IMR-90 (cell line): ENCODE data around the gene NGB. TPM values are rescaled to one million over a fixed set of nuclear protein-coding genes. Genes with fewer than 3 reads are reported as not detected.

ENCODE experiments used
- ATAC-seq: fragments of 200-7000 bp; cut with Tn5 transposase; 2 replicates; pipeline ENCODE4 v1.9.1; 2020; ENCODE audit warnings: low read depth, mild to moderate bottlenecking, moderate library complexity
- BruUV-seq: library from RNA; stranded (reverse); fragments of 400-500 nt; replicated peaks from 2 replicates; lab custom pipeline; 2021; lab: Mats Ljungman, UMichigan
- CTCF ChIA-PET: fragments of 300-600 bp; formaldehyde crosslinking; extraction: SDS; loops from one replicate; lab custom pipeline; 2021; ENCODE audit warnings: antibody characterized with exemption; lab: Yijun Ruan, JAX
- POLR2A ChIA-PET: fragments of 300-600 bp; sonication (Branson Sonifier 250); formaldehyde crosslinking; loops from one replicate; lab custom pipeline; 2022; ENCODE audit warnings: antibody characterized with exemption; ENCODE audit not compliant: unreplicated experiment; lab: Charles Lee
- DNase-seq: peaks from one replicate; pipeline ENCODE4 v3.0.0; 2013
- H2AFZ ChIP-seq: replicated peaks from 2 replicates; pipeline ENCODE3; 2013; ENCODE audit warnings: low read length, mild to moderate bottlenecking; ENCODE audit not compliant: poor library complexity
- H2AK5ac ChIP-seq: 2 replicates; pipeline ENCODE4 v1.6.1; 2013; ENCODE audit warnings: low read depth, low read length, inconsistent platforms
- H2AK9ac ChIP-seq: replicated peaks from 2 replicates; pipeline ENCODE3; 2013; ENCODE audit warnings: mild to moderate bottlenecking, low read depth, low read length, moderate library complexity; ENCODE audit not compliant: poor library complexity
- H2BK120ac ChIP-seq: 2 replicates; pipeline ENCODE4 v1.6.1; 2013; ENCODE audit warnings: low read depth, low read length, inconsistent platforms
- H2BK15ac ChIP-seq: 3 replicates; pipeline ENCODE4 v1.6.1; 2013; ENCODE audit warnings: low read depth, low read length, inconsistent platforms
- H2BK20ac ChIP-seq: 2 replicates; pipeline ENCODE4 v1.6.1; 2013; ENCODE audit warnings: low read depth, mild to moderate bottlenecking, inconsistent platforms, low read length, moderate library complexity
- H2BK5ac ChIP-seq: 2 replicates; pipeline ENCODE4 v1.6.1; 2013; ENCODE audit warnings: mild to moderate bottlenecking, low read depth, low read length, inconsistent platforms; ENCODE audit not compliant: poor library complexity, severe bottlenecking
- H3K14ac ChIP-seq: replicated peaks from 2 replicates; pipeline ENCODE4 v1.6.1; 2013; ENCODE audit warnings: low read depth, low read length, inconsistent platforms
- H3K18ac ChIP-seq: 2 replicates; pipeline ENCODE4 v1.6.1; 2013; ENCODE audit warnings: low read depth, low read length, control low read depth
- H3K23ac ChIP-seq: 2 replicates; pipeline ENCODE4 v1.6.1; 2013; ENCODE audit warnings: low read depth, low read length, inconsistent platforms
- H3K27ac ChIP-seq: 2 replicates; pipeline ENCODE4 v1.5.1; 2013; ENCODE audit warnings: mild to moderate bottlenecking, control low read depth, low read length; ENCODE audit not compliant: insufficient read depth
- H3K27me3 ChIP-seq: 2 replicates; pipeline ENCODE4 v1.6.1; 2013; ENCODE audit warnings: low read length; ENCODE audit not compliant: control insufficient read depth, insufficient read depth
- H3K36me3 ChIP-seq: 2 replicates; pipeline ENCODE4 v1.6.1; 2013; ENCODE audit warnings: low read length, mixed read lengths; ENCODE audit not compliant: control insufficient read depth, insufficient read depth
- H3K4ac ChIP-seq: 2 replicates; pipeline ENCODE4 v1.6.1; 2013; ENCODE audit warnings: low read depth, low read length, inconsistent platforms
- H3K4me1 ChIP-seq: 2 replicates; pipeline ENCODE4 v1.6.1; 2013; ENCODE audit warnings: low read length, mixed read lengths; ENCODE audit not compliant: control insufficient read depth, insufficient read depth
- H3K4me2 ChIP-seq: 2 replicates; pipeline ENCODE4 v1.6.1; 2013; ENCODE audit warnings: low read depth, mild to moderate bottlenecking, control low read depth, low read length, moderate library complexity
- H3K4me3 ChIP-seq: 2 replicates; pipeline ENCODE4 v1.5.1; 2013; ENCODE audit warnings: low read depth, mild to moderate bottlenecking, control low read depth, low read length, moderate library complexity; ENCODE audit not compliant: insufficient read depth
- H3K56ac ChIP-seq: 2 replicates; pipeline ENCODE4 v1.6.1; 2013; ENCODE audit warnings: low read length, inconsistent platforms; ENCODE audit not compliant: insufficient read depth; ENCODE audit errors: extremely low read depth
- H3K79me1 ChIP-seq, 2 experiments: 2 replicates each; pipeline ENCODE4 v1.6.1; 2013; ENCODE audit warnings: low read length in 2 of 2, inconsistent platforms in 1 of 2, low read depth in 1 of 2
- H3K9ac ChIP-seq: 2 replicates; pipeline ENCODE4 v1.6.1; 2013; ENCODE audit warnings: low read depth, low read length, control low read depth
- H3K9me1 ChIP-seq: 2 replicates; pipeline ENCODE4 v1.6.1; 2013; ENCODE audit warnings: low read length, inconsistent platforms; ENCODE audit not compliant: insufficient read depth
- H3K9me3 ChIP-seq: 2 replicates; pipeline ENCODE4 v1.6.1; 2013; ENCODE audit warnings: low read length; ENCODE audit not compliant: control insufficient read depth, insufficient read depth
- H4K20me1 ChIP-seq: 2 replicates; pipeline ENCODE4 v1.6.1; 2013; ENCODE audit warnings: low read length, inconsistent platforms; ENCODE audit not compliant: insufficient read depth
- H4K5ac ChIP-seq: 2 replicates; pipeline ENCODE4 v1.6.1; 2013; ENCODE audit warnings: mild to moderate bottlenecking, low read depth, low read length, control low read depth
- H4K8ac ChIP-seq, 2 experiments: 2 replicates each; pipeline ENCODE4 v1.6.1; 2013; ENCODE audit warnings: low read depth in 2 of 2, low read length in 2 of 2, control low read depth in 1 of 2, inconsistent platforms in 1 of 2
- H4K91ac ChIP-seq: 2 replicates; pipeline ENCODE4 v1.6.1; 2013; ENCODE audit warnings: low read depth, low read length, inconsistent platforms; ENCODE audit not compliant: insufficient read depth
- CHD1 ChIP-seq: IDR thresholded peaks from 2 replicates; pipeline ENCODE4 v1.6.1; 2012; ENCODE audit warnings: low read depth, low read length, improper control_type of control experiment
- CTCF ChIP-seq: conservative IDR thresholded peaks from 2 replicates; pipeline ENCODE4 v1.5.1; 2012; ENCODE audit warnings: mild to moderate bottlenecking, low read depth, low read length, improper control_type of control experiment
- MAZ ChIP-seq: IDR thresholded peaks from 2 replicates; pipeline ENCODE4 v1.6.1; 2012; ENCODE audit warnings: low read depth, mild to moderate bottlenecking, low read length, improper control_type of control experiment, moderate library complexity, borderline replicate concordance
- MXI1 ChIP-seq: IDR thresholded peaks from 2 replicates; pipeline ENCODE4 v1.6.1; 2012; ENCODE audit warnings: low read depth, mild to moderate bottlenecking, low read length, moderate library complexity, borderline replicate concordance
- RCOR1 ChIP-seq: IDR thresholded peaks from 2 replicates; pipeline ENCODE4 v1.6.1; 2012; ENCODE audit warnings: mild to moderate bottlenecking, low read length, improper control_type of control experiment; ENCODE audit not compliant: insufficient replicate concordance
- SMC3 ChIP-seq: fragments of 150-350 bp; IDR thresholded peaks from 2 replicates; pipeline ENCODE4 v1.6.1; 2016; ENCODE audit warnings: low read depth, mild to moderate bottlenecking, antibody characterized with exemption, low read length, moderate library complexity
- WGBS, 2 experiments: methylation state at CpG; one replicate each; pipeline versions ENCODE4 v1.1.5 to v1.1.7; 2013; ENCODE audit warnings: missing lambda C conversion rate in 2 of 2; ENCODE audit not compliant: insufficient read length in 1 of 2; ENCODE audit errors: extremely low coverage in 2 of 2; 5-methylcytosine and 5-hydroxymethylcytosine counted together
- dilution Hi-C: fragments of 300-500 bp; cut with HindIII; formaldehyde crosslinking; loops from one replicate; pipeline ENCODE4 v1.14.3; 2018; ENCODE audit warnings: low sequenced_read_pairs; ENCODE audit not compliant: unreplicated experiment
- in situ Hi-C: fragments of 300-500 bp; cut with MboI; formaldehyde crosslinking; loops from 3 replicates; pipeline ENCODE4 v1.14.3; 2019; ENCODE audit warnings: low sequenced_read_pairs, inconsistent platforms, mixed read lengths
- intact Hi-C: fragments of 100-400 bp; cut with micrococcal nuclease; formaldehyde crosslinking; loops from 2 replicates; pipeline ENCODE4 v1.10.0; 2022
- microRNA-seq, 2 experiments: library from miRNA; stranded (forward) in 1 of 2; unstranded in 1 of 2; fragments of 10-50 nt in 1 of 2; fragments of <30 nt in 1 of 2; gene quantifications in 1 of 2; microRNA quantifications in 1 of 2; one replicate each; pipeline versions ENCODE3 to v1.1.0; 2013 to 2020; ENCODE audit not compliant: insufficient read depth in 1 of 2, insufficient read length in 1 of 2, unreplicated experiment in 1 of 2
- polyA plus RNA-seq, 3 experiments: library from polyadenylated mRNA; depleted of rRNA; stranded (reverse); fragments of >200 nt; gene quantifications; 2 replicates each; pipeline ENCODE4 v1.2.3, GENCODE V29; 2012; ENCODE audit warnings: low replicate concordance in 1 of 3
- small RNA-seq, 5 experiments: library from RNA; depleted of rRNA; stranded (forward); fragments of <200 nt; gene quantifications; one replicate each; pipeline ENCODE3, GENCODE V24; 2012
- total RNA-seq: library from RNA; depleted of rRNA; stranded (reverse); fragments of >200 nt; gene quantifications from 2 replicates; pipeline ENCODE4 v1.2.3, GENCODE V29; 2012; rRNA removed

NGB gene
- total and polyA plus RNA-seq, 2 of the 4 experiments (the other 2 are of a cell fraction) = not detected

GRCh38 chr14:77217551-77217950 is 53.5 kb downstream of the NGB start:
- ATAC-seq (no peak), DNase-seq (no peak)
- no TSS peak for BruUV-seq
- no peak overlapping the region for H3K4ac ChIP-seq
- no peak overlapping the region for H2AK9ac ChIP-seq
- no peak overlapping the region for H4K5ac ChIP-seq
- no peaks in the 10 kb centered on the region for H3K9me1 ChIP-seq
- H2AFZ ChIP-seq = no peak overlapping the region
- H3K9ac ChIP-seq = no peak overlapping the region
- H3K79me1 ChIP-seq = no peaks in the 10 kb centered on the region
- no peak overlapping the region for H3K4me3 ChIP-seq
- no peak overlapping the region for H2AK5ac ChIP-seq
- peaks cover 4% of the 10 kb centered on the region; the same call in 1 of the 2 replicates for H3K27me3 ChIP-seq
- H3K14ac ChIP-seq = no peak overlapping the region
- H3K27ac ChIP-seq = no peak overlapping the region
- ChIA-PET POLR2A (no interaction called here), CTCF (no interaction called here)
- no peak overlapping the region for H3K4me2 ChIP-seq
- H3K9me3 ChIP-seq = no peaks in the 10 kb centered on the region
- no peak overlapping the region for H4K91ac ChIP-seq
- in situ Hi-C loops (no loop called here), intact Hi-C loops (no loop called here), dilution Hi-C loops (no loop called here)
- no peak overlapping the region for H3K56ac ChIP-seq
- H3K18ac ChIP-seq = no peak overlapping the region
- no CpG with 5 or more reads among the region's 3 CpGs for WGBS, 2 experiments
- H3K36me3 ChIP-seq = no peaks in the 10 kb centered on the region
- H4K20me1 ChIP-seq = no peaks in the 10 kb centered on the region
- H2BK120ac ChIP-seq = no peak overlapping the region
- H2BK20ac ChIP-seq = no peak overlapping the region
- TF ChIP-seq SMC3 (no peak), RCOR1 (no peak), MAZ (no peak), CHD1 (no peak), CTCF (no peak), MXI1 (no peak)
- H2BK15ac ChIP-seq = no peak overlapping the region
- H3K4me1 ChIP-seq = no peaks in the 10 kb centered on the region
- H4K8ac ChIP-seq = no peak overlapping the region
- H3K23ac ChIP-seq = no peak overlapping the region
- H2BK5ac ChIP-seq = no peak overlapping the region

Small RNAs within 50 kb of the gene (microRNA-seq; reads per million reads assigned to microRNA genes)
- gene MIR1260A = 0 reads per million in 2 experiments

Small RNAs within 50 kb of the gene (small RNA-seq; reads per million reads assigned to genes)
- gene MIR1260A = 0 reads per million in 5 experiments

Other genes starting within 250 kb of the NGB start
- gene IRF2BPL, start 242.5 kb downstream of the NGB start, total RNA-seq = 6.3 and 8.9 TPM in 2 replicates
- gene IRF2BPL, start 242.5 kb downstream of the NGB start, polyA plus RNA-seq (2012; rRNA removed) = 14.5 and 15.8 TPM in 2 replicates
- 12.9 and 13.1 TPM in 2 replicates for gene CIPC, start 172.9 kb downstream of the NGB start, total RNA-seq
- gene CIPC, start 172.9 kb downstream of the NGB start, polyA plus RNA-seq (2012; rRNA removed) = 5.6 and 6.6 TPM in 2 replicates
- gene ZDHHC22, start 129.4 kb downstream of the NGB start, total RNA-seq = not detected in 2 replicates
- gene ZDHHC22, start 129.4 kb downstream of the NGB start, polyA plus RNA-seq (2012; rRNA removed) = not detected in 2 replicates
- gene TMEM63C, start 89.4 kb downstream of the NGB start, total RNA-seq = under 0.01 TPM in 1 of 2 replicates, not detected in the other
- gene TMEM63C, start 89.4 kb downstream of the NGB start, polyA plus RNA-seq (2012; rRNA removed) = not detected in 2 replicates
- 5.8 and 6.5 TPM in 2 replicates for gene POMT2, start 49.7 kb upstream of the NGB start, total RNA-seq
- gene POMT2, start 49.7 kb upstream of the NGB start, polyA plus RNA-seq (2012; rRNA removed) = 13.0 and 13.1 TPM in 2 replicates
- 25.0 and 29.0 TPM in 2 replicates for gene GSTZ1, start 49.8 kb upstream of the NGB start, total RNA-seq
- 19.3 and 19.4 TPM in 2 replicates for gene GSTZ1, start 49.8 kb upstream of the NGB start, polyA plus RNA-seq (2012; rRNA removed)
- gene TMED8, start 105.9 kb upstream of the NGB start, total RNA-seq = 5.0 and 6.9 TPM in 2 replicates
- gene TMED8, start 105.9 kb upstream of the NGB start, polyA plus RNA-seq (2012; rRNA removed) = 1.9 and 2.2 TPM in 2 replicates
- 1.3 and 1.7 TPM in 2 replicates for gene SAMD15, start 106.2 kb upstream of the NGB start, total RNA-seq
- 0.17 and 0.68 TPM in 2 replicates for gene SAMD15, start 106.2 kb upstream of the NGB start, polyA plus RNA-seq (2012; rRNA removed)
- gene NOXRED1, start 152.3 kb upstream of the NGB start, total RNA-seq = under 0.01 TPM in 2 replicates
- 0.06 and 0.14 TPM in 2 replicates for gene NOXRED1, start 152.3 kb upstream of the NGB start, polyA plus RNA-seq (2012; rRNA removed)
- 32.2 and 43.0 TPM in 2 replicates for gene VIPAS39, start 186.4 kb upstream of the NGB start, total RNA-seq
- gene VIPAS39, start 186.4 kb upstream of the NGB start, polyA plus RNA-seq (2012; rRNA removed) = 17.2 and 19.0 TPM in 2 replicates
- gene AHSA1, start 186.9 kb upstream of the NGB start, total RNA-seq = 152 and 166 TPM in 2 replicates
- 190 and 252 TPM in 2 replicates for gene AHSA1, start 186.9 kb upstream of the NGB start, polyA plus RNA-seq (2012; rRNA removed)
- gene ISM2, start 227.6 kb upstream of the NGB start, total RNA-seq = under 0.01 TPM in 2 replicates
- gene ISM2, start 227.6 kb upstream of the NGB start, polyA plus RNA-seq (2012; rRNA removed) = 0.12 and 0.19 TPM in 2 replicates